GM20000 (cell line): ENCODE data around the gene BRAP.
"Not testable (repeated sequence)": the region's sequence is repeated elsewhere in the genome, so short reads cannot be mapped to it uniquely, and the experiment has no call there.

Source experiments
- DNase-seq: peaks from one replicate; pipeline ENCODE4 v3.0.0; 2012; ENCODE audit warnings: low spot score
- TF ChIP-seq, protein P1 (sequence below): IDR thresholded peaks from 2 replicates; pipeline ENCODE4 v1.5.1; 2012; ENCODE audit warnings: mild to moderate bottlenecking, control low read depth; ENCODE audit errors: extremely low read depth, missing control alignments

BRAP gene

DNA sequence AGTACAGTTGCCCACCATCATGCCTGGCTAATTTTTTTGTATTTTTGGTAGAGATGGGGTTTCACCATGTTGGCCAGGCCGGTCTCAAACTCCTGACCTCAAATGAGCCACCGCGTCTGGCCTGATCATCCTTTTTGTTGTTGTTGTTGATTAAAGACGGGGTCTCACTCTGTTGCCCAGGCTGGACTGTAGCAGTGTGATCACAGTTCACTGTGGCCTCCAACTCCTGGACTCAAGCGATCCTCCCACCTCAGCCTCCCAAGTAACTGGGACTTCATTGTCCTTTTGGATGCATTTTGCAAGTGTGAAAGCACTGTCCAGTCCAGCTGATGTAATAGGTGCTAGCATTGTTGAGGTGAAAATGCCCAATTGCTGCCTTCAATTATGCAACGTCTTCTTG lies 59.5 kb downstream of the BRAP start:
- TF ChIP-seq, protein P1, sequence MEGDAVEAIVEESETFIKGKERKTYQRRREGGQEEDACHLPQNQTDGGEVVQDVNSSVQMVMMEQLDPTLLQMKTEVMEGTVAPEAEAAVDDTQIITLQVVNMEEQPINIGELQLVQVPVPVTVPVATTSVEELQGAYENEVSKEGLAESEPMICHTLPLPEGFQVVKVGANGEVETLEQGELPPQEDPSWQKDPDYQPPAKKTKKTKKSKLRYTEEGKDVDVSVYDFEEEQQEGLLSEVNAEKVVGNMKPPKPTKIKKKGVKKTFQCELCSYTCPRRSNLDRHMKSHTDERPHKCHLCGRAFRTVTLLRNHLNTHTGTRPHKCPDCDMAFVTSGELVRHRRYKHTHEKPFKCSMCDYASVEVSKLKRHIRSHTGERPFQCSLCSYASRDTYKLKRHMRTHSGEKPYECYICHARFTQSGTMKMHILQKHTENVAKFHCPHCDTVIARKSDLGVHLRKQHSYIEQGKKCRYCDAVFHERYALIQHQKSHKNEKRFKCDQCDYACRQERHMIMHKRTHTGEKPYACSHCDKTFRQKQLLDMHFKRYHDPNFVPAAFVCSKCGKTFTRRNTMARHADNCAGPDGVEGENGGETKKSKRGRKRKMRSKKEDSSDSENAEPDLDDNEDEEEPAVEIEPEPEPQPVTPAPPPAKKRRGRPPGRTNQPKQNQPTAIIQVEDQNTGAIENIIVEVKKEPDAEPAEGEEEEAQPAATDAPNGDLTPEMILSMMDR = no peak
- no peak for DNase-seq

DNA sequence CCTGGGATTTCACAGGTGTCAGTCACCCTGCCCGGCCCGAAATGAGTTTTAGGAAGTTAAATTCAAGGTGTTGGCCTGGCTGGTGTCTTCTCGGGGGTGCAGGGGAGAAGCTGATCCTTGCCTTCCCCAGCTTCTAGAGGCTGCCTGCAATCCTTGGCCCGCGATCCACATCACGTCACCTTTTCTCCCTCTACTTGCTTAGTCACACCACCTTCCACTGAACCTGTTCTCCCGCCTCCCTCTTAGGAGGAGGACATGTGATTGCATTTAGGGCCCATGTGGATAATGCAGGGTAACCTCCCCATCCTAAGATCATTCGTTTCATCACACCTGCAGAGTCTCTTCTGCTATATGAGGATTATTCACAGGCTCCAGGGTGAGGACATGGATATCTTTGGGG lies 61.2 kb downstream of the BRAP start:
- no peak for DNase-seq
- TF ChIP-seq, protein P1 = no peak

DNA sequence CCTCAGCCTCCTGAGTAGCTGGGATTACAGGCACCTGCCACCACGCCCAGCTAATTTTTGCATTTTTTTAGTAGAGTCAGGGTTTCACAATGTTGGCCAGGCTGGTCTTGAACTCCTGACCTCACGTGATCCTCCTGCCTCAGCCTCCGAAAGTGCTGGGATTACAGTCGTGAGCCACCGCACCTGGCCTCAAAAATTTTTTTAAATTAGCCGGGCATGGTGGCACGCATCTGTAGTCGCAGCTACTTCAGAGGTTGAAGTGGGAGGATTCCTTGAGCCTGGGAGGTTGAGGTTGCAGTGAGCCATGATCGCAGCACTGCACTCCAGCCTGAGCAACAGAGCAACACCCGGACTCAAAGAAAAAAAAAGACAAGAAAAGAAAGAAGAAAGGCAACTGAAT lies 67.9 kb downstream of the BRAP start:
- not testable (repeated sequence) for DNase-seq

DNA sequence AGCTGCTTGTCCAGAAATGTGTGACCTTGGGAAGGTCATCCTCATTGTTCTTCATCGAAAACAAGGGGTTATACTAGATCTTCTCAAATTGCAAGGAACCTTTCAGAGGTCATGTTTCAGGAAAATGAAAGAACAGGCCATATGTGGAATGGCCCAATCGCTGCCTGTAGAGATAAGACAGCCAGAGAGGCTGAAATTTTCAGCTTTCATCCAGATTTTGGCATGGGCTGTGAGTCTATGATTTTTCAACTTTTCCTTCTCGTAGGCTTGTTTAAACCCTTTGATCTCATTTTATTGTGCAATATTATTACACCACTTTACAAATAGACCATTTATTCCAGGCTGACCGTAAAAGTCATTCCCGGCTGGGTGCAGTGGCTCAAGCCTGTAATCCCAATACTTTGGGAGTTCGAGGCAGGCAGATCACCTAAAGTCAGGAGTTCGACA lies 69.6 kb downstream of the BRAP start:
- TF ChIP-seq, protein P1 = no peak
- no peak for DNase-seq

DNA sequence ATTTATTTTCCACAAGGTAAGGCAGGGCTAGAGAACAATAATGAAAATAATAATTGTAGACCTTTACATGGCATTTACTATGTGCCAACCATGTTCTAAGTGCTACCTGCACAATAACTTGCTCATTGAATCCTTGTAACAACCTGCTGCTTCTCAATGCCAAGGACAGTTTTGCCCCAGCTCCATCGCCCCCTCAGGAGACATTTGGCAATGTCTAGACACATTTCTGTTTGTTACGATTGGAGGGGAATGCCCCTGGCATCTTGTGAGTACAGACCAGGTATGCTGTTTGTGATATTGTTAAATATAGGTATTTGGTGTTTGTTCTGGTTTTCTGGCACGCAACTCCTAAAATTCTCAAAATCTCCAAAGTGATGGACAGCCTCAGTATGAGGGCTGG lies 78.5 kb downstream of the BRAP start:
- DNase-seq = no peak
- TF ChIP-seq, protein P1 = no peak

DNA sequence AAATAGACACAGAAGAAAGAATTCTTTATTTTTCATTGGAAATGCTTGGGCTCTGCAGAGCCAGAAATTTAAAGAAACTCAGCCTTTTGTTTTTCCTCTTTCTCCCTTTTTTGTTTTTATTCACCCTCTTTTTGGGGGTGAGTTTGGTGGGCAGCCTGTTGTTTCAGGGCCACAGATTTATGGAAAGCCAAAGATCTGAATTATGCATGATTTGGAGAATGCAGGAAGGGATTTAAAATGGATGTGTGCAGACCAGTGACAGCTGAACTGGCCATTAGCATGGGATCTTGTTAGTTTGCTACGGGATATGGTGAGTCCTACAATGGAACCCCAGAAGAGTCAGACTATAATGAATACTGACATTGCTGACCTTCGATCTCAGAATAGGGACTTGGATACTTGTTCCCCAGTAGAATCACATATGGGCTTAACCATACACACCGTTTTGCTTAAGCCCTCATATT lies 79.0 kb downstream of the BRAP start:
- DNase-seq = no peak
- TF ChIP-seq, protein P1 = no peak

DNA sequence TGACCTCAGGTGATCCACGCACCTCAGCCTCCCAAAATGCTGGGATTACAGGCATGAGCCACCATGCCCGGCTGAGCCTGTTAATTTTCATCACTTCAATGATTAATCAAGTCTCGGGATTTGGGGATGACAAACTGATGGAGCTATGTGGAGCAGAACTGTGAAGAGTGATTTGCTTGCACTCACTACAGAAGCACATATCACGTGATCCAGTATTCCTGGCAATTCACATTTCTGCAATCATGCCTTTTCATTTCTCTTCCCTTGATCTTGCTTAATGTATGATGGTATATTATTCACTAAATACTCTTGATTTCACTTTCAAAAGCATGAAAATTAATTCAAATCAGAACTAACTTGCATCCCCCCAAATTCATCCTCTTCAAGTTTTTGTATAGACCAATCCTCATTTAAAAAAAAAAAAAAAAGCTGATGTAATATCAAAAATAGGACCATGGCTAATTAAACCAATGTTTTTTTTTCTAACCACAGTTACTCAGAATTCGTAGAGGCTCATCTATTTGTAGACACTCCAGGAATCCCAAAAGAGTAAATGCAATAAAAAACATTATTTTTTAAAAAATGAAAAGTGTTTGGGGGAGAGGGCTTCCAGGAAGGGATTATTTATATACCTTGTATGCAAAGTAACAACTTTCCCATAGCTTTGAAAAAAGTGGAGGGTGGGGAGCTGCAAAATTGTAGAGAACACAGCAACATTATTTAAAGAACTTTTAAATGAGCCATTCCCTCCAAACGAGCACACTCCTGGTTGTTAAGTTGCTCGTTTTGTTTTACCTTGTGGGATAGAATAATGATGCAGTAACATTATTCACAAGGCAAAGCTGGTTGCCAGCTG lies 79.6 kb downstream of the BRAP start:
- DNase-seq = no peak

DNA sequence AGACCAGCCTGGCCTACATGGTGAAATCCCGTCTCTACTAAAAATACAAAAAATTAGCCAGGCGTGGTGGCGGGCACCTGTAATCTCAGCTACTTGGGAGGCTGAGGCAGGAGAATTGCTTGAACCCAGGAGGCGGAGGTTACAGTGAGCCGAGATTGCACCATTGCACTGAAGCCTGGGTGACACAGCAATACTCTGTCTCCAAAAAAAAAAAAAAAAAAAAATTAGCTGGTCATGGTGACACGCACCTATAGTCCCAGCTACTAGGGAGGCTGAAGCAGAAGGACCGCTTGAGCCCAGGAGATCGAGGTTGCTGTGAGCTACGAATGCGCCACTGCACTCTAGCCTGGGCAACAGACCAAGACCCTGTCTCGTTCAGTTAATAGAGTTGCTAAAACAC lies 82.9 kb downstream of the BRAP start:
- not testable (repeated sequence) for DNase-seq

More for the DNA sequence above, 79.6 kb downstream of the BRAP start:
- TF ChIP-seq, protein P1 = no peak
